Uterus (tissue), 2 donors: ENCODE data around the gene RFX7.

ENCODE experiments used
- POLR2A ChIP-seq, 2 donors: fragments of 450-650 bp; IDR thresholded peaks; one replicate each; pipeline ENCODE4 v1.6.1; 2016; ENCODE audit warnings: antibody characterized with exemption in 2 of 2, mild to moderate bottlenecking in 1 of 2, moderate library complexity in 1 of 2
- TF ChIP-seq, protein P1 (sequence below), 4 experiments: fragments of 200-600 bp in 2 of 4; fragments of 450-650 bp in 2 of 4; sonication (generic) in 2 of 4; IDR thresholded peaks; one replicate each; pipeline ENCODE4 v1.5.1; 2016 to 2019; ENCODE audit warnings: antibody characterized with exemption in 4 of 4, mild to moderate bottlenecking in 2 of 4, moderate library complexity in 1 of 4

GRCh38 chr15:56222302-56222701 is 21.4 kb downstream of the RFX7 start:
- no peak for TF ChIP-seq POLR2A (IDR thresholded peaks at IDR 0.05)
- TF ChIP-seq, protein P1, sequence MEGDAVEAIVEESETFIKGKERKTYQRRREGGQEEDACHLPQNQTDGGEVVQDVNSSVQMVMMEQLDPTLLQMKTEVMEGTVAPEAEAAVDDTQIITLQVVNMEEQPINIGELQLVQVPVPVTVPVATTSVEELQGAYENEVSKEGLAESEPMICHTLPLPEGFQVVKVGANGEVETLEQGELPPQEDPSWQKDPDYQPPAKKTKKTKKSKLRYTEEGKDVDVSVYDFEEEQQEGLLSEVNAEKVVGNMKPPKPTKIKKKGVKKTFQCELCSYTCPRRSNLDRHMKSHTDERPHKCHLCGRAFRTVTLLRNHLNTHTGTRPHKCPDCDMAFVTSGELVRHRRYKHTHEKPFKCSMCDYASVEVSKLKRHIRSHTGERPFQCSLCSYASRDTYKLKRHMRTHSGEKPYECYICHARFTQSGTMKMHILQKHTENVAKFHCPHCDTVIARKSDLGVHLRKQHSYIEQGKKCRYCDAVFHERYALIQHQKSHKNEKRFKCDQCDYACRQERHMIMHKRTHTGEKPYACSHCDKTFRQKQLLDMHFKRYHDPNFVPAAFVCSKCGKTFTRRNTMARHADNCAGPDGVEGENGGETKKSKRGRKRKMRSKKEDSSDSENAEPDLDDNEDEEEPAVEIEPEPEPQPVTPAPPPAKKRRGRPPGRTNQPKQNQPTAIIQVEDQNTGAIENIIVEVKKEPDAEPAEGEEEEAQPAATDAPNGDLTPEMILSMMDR (IDR thresholded peaks at IDR 0.05) = no peak
